ENCODE data around the gene NARF. TPM values are rescaled to one million over a fixed set of nuclear protein-coding genes. Genes with fewer than 3 reads are reported as not detected.
"Not testable (repeated sequence)": the region's sequence is repeated elsewhere in the genome, so short reads cannot be mapped to it uniquely, and the experiment has no call there.

Gene NARF
- polyA plus RNA-seq (2012; ENCODE audit: insufficient read depth, insufficient read length) = 173 TPM

DNA sequence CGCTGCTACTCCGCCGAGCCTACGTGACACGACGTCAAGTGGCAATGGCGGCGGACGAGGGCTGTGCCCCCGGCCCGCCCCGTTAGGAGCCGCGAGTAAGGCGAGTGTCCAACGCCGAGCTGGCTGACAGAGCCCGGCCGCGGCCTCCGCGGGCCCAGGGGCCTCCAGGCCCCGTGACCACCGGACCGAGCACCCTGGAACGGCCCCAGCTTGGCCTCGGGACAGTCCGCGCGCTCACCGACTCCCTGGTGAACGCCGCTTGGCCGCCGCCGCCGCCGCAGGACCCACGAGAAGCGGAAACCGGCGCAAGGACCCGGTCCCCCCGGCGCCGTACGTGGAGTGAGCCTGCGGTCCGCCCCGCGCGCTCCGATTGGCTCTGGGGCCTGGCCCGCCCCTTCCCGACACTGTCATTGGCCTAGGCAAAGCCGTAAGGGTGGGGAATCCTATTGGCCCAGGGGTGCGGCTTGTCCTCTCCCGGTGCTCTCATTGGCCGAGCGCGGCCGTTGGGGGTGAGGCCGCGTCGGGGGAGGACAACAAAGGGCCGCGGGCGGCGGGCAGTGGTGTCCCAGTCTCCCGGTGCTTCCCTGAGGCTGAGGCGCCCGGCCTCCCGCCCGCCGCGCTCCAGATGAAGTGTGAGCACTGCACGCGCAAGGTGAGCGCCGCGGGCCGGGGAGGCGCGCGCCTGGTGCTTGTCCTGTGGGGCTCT is at the start of gene NARF:
NARF (plus strand) TSS at position 563 of the 706 bp plus-strand sequence; CDS start at position 626, 63 bp downstream.
- DNase-seq (ENCODE audit: low read depth, low spot score) = peak; percentile 97
- H3K4me3 ChIP-seq (ENCODE audit: low read length) = peak within 1 kb of the TSS; percentile 87

- no peak overlapping the region for H3K4me3 ChIP-seq (ENCODE audit: low read length)
- no peak for DNase-seq (ENCODE audit: low read depth, low spot score)
These were observed 49.6 kb upstream of the NARF start for GRCh38 chr17:82408938-82409318.

- DNase-seq (ENCODE audit: low read depth, low spot score) = no peak
- no peak overlapping the region for H3K4me3 ChIP-seq (ENCODE audit: low read length)
These were observed 48.4 kb upstream of the NARF start for GRCh38 chr17:82410014-82410716.

GRCh38 chr17:82411396-82412053 is 47.0 kb upstream of the NARF start:
- no peak overlapping the region for H3K4me3 ChIP-seq (ENCODE audit: low read length)

DNA sequence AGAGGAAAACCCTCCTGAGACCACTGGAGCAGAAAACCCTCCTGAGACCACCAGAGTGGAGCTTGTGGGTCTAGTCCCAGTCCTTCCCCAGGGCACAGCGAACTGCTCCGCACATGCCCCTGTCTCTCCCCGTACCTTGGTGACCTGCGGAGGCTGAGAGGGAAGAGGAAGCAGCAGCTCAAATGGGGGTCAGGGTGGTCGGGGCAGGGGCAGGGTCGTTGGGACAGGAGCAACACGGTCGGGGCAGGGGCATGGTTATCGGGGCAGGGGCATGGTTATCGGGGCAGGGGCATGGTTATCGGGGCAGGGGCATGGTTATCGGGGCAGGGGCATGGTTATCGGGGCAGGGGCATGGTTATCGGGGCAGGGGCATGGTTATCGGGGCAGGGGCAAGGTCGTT is 46.5 kb upstream of the NARF start:
- DNase-seq (ENCODE audit: low read depth, low spot score); H3K4me3 ChIP-seq (ENCODE audit: low read length): not testable (repeated sequence)

More at GRCh38 chr17:82411396-82412053, 47.0 kb upstream of the NARF start:
- DNase-seq (ENCODE audit: low read depth, low spot score) = no peak

GRCh38 chr17:82412535-82413520 is 45.7 kb upstream of the NARF start:
- no peak for DNase-seq (ENCODE audit: low read depth, low spot score)
- H3K4me3 ChIP-seq (ENCODE audit: low read length) = no peak overlapping the region

- no peak overlapping the region for H3K4me3 ChIP-seq (ENCODE audit: low read length)
- DNase-seq (ENCODE audit: low read depth, low spot score) = peak; percentile 35
These were observed 43.8 kb upstream of the NARF start for GRCh38 chr17:82414548-82415281.

DNA sequence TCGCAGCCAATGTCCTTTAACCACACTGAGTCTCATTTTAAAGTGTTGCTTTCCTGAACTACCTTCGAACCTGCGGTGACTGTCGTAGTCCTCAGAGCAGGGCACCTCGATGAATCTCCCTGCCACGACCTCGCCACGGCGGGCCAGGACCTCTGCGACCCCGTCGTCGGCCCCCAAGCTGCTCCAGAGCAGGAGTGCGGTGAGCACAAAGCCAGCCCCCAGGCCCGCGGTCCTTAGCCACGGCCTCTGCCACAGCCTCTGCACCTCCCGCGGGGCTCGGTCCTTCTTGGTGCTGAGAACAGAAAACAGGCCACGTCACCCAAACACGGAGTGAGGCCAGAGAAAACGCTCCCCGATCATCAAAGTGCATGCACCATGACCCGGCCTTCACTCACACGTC is 43.2 kb upstream of the NARF start:
- no peak for DNase-seq (ENCODE audit: low read depth, low spot score)
- no peak overlapping the region for H3K4me3 ChIP-seq (ENCODE audit: low read length)

DNA sequence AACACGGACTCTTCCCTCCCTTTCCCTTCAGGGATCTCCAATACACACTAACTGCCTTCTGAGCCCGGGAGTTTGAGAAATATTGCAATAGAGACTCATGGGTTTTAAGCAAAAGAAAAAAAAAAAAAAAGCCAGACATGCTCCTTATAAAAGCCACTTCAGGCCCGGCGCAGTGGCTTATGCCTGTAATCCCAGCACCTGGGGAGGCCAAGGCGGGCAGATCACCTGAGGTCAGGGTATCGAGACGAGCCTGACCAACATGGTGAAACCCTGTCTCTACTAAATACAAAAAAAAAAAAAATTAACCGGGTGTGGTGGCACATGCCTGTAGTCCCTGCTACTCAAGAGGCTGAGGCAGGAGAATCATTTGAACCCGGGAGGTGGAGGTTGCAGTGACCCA is 42.8 kb upstream of the NARF start:
- DNase-seq (ENCODE audit: low read depth, low spot score) = no peak
- no peak overlapping the region for H3K4me3 ChIP-seq (ENCODE audit: low read length)

GRCh38 chr17:82416264-82416663 is 42.3 kb upstream of the NARF start:
- H3K4me3 ChIP-seq (ENCODE audit: low read length) = no peak overlapping the region
- no peak for DNase-seq (ENCODE audit: low read depth, low spot score)

DNA sequence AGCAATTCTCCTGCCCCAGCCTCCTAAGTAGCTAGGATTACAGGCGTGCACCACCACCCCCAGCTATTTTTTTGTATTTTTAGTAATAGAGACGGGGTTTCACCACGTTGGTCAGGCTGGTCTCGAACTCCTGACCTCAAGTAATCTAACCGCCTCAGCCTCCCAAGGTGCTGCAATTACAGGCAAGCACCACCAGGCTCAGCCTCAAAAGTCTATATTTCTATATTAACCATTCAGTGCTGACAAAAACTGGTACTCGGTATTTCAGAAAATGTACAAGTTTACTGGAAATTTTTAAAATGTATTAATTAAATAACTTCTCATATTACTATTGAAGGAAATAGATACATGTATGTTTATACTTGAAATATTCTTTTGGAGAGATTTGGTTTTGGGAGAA is 41.8 kb upstream of the NARF start:
- no peak overlapping the region for H3K4me3 ChIP-seq (ENCODE audit: low read length)
- peak; percentile 26 for DNase-seq (ENCODE audit: low read depth, low spot score)

DNA sequence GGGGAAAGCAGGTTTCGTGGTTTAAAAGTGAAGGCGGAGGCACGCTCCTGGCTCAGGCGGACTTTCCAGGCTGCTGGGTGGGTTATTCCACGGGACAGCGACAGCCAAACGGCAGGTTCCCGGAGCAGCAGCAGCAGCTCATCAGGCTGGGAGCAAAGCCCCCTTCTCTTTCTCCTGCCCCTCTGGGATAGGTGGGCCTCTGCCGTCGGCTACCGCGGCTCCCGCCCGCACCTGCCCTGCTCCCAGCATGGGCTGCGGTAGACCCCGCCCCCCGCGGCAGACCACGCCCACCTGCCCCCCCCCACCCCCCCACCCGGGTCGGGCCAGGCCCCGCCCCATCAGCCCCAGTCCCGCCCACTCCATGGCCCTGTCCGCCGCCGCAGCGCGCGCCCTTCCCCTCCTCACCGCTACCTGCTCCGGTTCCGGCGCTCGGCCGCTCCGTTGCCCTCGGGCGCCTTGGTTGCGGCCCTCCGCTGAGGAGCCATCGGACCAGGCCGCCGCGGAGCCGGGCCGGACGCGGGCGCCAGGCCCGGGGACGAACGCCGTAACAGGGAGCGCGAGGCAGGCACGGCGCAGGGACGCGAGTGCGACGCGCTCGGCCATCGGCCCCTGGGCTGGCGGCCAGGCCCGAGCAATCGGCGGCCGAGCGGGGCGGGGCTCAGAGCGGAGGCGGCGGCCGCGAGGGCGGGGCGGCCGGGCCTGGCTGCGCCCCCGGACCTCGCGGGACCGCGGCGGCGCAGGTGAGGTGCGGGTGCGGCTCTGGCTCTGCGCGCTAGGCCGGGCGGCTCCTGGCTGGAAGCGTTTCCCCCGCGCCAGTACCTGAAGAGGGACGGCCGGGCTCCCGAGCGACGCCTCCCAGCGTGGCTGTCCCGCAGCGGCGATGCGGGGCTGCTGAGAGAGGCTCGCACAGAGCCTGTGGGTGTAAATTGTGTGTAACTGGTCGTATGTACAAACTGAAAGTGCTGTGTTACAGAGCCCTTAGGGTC is 40.2 kb upstream of the NARF start, which contains the start of the genes HEXD and OGFOD3:
HEXD (plus strand) TSS at position 347 of the 986 bp plus-strand sequence. CDS start 1,453 bp downstream, outside the sequence.
OGFOD3 (minus strand) TSS at position 586 of the 986 bp plus-strand sequence; CDS start at position 485, 101 bp downstream.
- H3K4me3 ChIP-seq (ENCODE audit: low read length) = peak within 1 kb of the TSS; percentile 83
- DNase-seq (ENCODE audit: low read depth, low spot score) = peak; percentile 61

DNA sequence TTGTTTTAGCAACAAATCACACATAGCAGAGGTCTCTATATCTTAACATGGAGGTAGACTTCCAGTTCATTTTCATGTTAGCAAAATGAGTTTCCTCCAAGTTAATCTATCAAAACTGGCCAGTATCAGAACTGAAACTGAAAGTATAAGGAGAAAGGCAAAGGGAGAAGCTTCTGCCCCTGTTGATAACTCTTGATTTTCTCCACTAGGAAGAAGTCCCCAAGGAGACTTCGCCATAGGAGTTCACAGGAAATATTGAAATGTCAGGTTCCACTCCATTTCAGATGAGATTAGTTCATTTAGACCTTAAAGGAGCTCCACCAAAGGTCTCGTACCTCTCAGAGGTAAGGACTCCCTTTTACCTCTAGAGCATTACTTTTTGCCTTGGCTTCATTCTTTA is 39.0 kb upstream of the NARF start:
- H3K4me3 ChIP-seq (ENCODE audit: low read length) = peak overlapping the region; percentile 83
- DNase-seq (ENCODE audit: low read depth, low spot score) = peak; percentile 18

GRCh38 chr17:82424001-82424862 is 34.3 kb upstream of the NARF start:
- no peak overlapping the region for H3K4me3 ChIP-seq (ENCODE audit: low read length)
- DNase-seq (ENCODE audit: low read depth, low spot score) = peak; percentile 59

GRCh38 chr17:82424863-82425159 is 33.7 kb upstream of the NARF start:
- no peak overlapping the region for H3K4me3 ChIP-seq (ENCODE audit: low read length)
- no peak for DNase-seq (ENCODE audit: low read depth, low spot score)

- no peak for DNase-seq (ENCODE audit: low read depth, low spot score)
- H3K4me3 ChIP-seq (ENCODE audit: low read length) = no peak overlapping the region
These were observed 30.0 kb upstream of the NARF start for GRCh38 chr17:82428546-82428945.
